VCaP (cell line): ENCODE measurements around the gene TUBB4B.

Source experiments
- H3K27ac ChIP-seq: fragments of 450-650 bp; 2 replicates; pipeline ENCODE4 v1.5.1; 2017
- CTCF ChIP-seq: fragments of 450-650 bp; conservative IDR thresholded peaks from 2 replicates; pipeline ENCODE4 v1.5.1; 2017; ENCODE audit warnings: mild to moderate bottlenecking, moderate library complexity

Gene TUBB4B

DNA sequence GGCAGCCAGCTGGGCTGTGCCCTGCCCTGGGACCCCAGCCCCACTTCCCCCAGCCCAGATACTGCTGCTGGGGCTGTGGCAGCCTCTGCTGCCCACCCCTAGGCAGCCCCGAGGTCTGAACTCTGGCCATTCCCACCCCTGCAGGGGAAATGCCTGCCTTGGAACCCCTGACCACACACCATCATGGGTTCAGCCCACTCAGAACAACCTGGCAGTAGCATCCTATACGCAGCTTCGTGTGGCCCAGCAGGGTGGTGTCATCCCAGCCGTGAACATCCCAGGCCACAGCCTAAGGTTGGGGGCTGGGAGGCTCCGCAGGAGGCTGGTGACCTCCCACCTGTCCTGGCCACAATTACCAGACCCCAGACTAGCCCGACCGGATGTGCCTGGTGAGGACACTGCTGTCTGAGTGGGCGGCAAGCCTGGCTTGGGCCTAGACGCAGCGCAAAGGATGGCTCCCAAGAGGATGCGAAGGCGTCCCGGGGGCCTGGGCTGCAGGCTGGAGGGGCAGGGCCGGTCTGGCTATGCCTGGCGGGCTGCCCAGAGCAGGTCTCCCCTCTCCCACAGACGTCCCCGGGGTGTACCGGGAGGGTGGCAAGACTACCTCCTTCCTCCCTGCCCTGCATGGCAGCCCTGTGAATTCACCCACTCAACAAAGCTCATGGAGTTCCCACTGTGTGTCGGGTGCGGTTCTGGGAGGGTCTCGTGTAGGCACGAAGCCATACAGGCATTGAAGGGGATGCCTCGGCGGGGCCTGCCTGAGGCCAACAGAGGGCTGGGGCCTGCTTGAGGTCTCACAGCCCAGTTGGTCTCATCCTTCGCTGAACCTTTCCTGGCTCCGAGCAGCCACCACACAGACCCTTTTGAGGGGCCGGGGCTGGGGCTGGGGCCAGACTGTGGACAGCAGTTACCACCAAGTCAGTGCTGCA is 11.9 kb upstream of the TUBB4B start:
- peak overlapping the region; percentile 97; the same call in 1 of the 2 replicates for H3K27ac ChIP-seq
- no peak for TF ChIP-seq CTCF

GRCh38 chr9:137229903-137230704 is 11.0 kb upstream of the TUBB4B start:
- TF ChIP-seq CTCF, result no peak

GRCh38 chr9:137230705-137231371 is 10.2 kb upstream of the TUBB4B start, which contains the start of gene SLC34A3:
TSS of gene SLC34A3 (plus strand) at chr9:137230901. CDS start at chr9:137231703, 802 bp downstream.
- H3K27ac ChIP-seq, result no peak within 1 kb of the TSS
- TF ChIP-seq CTCF, result no peak

More at GRCh38 chr9:137229903-137230704, 11.0 kb upstream of the TUBB4B start:
- no peak overlapping the region for H3K27ac ChIP-seq

- no peak for TF ChIP-seq CTCF
- H3K27ac ChIP-seq, result no peak overlapping the region
These were observed 9.6 kb upstream of the TUBB4B start for GRCh38 chr9:137231372-137232039.

DNA sequence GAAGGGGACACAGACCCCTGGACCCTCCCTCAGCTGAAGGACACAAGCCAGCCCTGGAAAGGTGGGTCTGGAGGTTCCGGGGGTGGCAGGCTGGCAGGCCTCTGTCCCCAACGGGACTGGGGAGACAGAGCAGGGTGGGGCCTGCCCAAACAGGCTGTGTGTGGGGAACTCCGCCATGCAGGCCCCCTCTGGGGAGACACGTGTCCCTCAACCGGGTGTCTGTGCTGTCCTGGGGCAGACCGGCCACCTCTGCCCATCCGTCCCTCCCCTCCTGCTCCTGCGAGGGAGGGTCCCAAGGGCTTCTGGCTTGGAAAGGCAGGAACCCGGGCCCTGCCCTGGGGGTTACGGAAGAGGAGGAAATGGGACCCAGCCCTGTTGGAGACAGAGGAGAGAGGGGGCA is 9.0 kb upstream of the TUBB4B start:
- H3K27ac ChIP-seq, result no peak overlapping the region
- TF ChIP-seq CTCF, result no peak

DNA sequence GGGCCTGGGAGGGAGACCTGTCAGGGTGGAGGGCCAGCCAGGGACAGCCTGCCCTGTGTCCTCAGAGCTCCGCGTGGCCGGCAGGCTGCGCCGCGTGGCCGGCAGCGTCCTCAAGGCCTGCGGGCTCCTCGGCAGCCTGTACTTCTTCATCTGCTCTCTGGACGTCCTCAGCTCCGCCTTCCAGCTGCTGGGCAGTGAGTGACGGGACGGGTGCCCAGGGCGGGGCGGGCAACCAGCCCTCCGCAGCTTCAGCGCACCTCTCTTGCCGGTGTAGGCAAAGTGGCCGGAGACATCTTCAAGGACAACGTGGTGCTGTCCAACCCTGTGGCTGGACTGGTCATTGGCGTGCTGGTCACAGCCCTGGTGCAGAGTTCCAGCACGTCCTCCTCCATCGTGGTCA is 8.6 kb upstream of the TUBB4B start:
- H3K27ac ChIP-seq, result no peak overlapping the region
- TF ChIP-seq CTCF, result no peak
